Measurements from ENCODE around the gene AP1S1. TPM values are rescaled to one million over a fixed set of nuclear protein-coding genes. Genes with fewer than 3 reads are reported as not detected.
"Not testable (repeated sequence)": the region's sequence is repeated elsewhere in the genome, so short reads cannot be mapped to it uniquely, and the experiment has no call there.

Gene AP1S1
- polyA plus RNA-seq, 4 donors = 72.9 to 79.6 (median 73.5) TPM

DNA sequence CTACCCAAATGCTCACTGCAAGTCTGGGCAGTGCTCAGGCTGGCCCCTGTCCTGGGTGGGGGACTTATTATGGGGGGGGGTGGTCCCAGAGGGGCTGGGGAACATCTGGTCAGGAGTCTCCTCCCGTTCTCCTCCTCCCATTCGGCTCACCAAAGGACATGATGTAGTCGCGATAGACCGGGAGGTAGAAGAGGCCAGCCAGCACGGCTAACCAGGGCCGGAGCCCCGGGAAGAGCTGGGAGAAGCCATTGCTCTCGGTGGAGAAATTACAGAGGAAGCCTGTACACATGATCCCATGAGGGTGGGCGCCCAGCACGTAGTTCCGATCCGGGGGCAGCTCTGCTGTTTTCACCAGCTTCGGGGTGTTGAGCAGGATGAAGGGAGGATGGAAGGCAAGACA is 44.2 kb downstream of the AP1S1 start:
- no peak for DNase-seq (ENCODE audit: low read depth in 4 of 4, low spot score in 3 of 4)

DNA sequence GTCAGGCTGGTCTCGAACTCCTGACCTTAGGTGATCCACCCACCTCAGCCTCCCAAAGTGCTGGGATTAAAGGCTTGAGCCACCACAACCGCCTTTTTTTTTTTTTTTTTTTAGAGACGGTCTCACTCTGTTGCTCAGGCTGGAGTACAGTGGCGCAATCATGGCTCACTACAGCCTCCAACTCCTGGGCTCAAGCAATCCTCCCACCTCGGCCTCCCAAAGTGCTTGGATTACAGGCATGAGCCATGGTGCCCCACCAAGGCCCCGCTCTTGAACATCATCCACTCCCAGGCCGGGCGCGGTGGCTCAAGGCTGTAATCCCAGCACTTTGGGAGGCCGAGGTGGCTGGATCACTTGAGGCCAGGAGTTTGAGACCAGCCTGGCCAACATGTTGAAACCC is 45.2 kb downstream of the AP1S1 start:
- DNase-seq (ENCODE audit: low read depth in 4 of 4, low spot score in 3 of 4) = not testable (repeated sequence)

GRCh38 chr7:101200504-101200861 is 46.2 kb downstream of the AP1S1 start:
- no peak for DNase-seq (ENCODE audit: low read depth in 4 of 4, low spot score in 3 of 4)

- no peak for DNase-seq (ENCODE audit: low read depth in 4 of 4, low spot score in 3 of 4)
These were observed 46.8 kb downstream of the AP1S1 start, which contains the start of gene MOGAT3 for GRCh38 chr7:101200862-101201599. Gene MOGAT3 (minus strand): TSS chr7:101201036. CDS start chr7:101200854, 182 bp downstream.

GRCh38 chr7:101201695-101202602 is 47.7 kb downstream of the AP1S1 start:
- no peak for DNase-seq (ENCODE audit: low read depth in 4 of 4, low spot score in 3 of 4)

- DNase-seq (ENCODE audit: low read depth in 4 of 4, low spot score in 3 of 4) = no peak
These were observed 48.3 kb downstream of the AP1S1 start for GRCh38 chr7:101202603-101202918.

DNA sequence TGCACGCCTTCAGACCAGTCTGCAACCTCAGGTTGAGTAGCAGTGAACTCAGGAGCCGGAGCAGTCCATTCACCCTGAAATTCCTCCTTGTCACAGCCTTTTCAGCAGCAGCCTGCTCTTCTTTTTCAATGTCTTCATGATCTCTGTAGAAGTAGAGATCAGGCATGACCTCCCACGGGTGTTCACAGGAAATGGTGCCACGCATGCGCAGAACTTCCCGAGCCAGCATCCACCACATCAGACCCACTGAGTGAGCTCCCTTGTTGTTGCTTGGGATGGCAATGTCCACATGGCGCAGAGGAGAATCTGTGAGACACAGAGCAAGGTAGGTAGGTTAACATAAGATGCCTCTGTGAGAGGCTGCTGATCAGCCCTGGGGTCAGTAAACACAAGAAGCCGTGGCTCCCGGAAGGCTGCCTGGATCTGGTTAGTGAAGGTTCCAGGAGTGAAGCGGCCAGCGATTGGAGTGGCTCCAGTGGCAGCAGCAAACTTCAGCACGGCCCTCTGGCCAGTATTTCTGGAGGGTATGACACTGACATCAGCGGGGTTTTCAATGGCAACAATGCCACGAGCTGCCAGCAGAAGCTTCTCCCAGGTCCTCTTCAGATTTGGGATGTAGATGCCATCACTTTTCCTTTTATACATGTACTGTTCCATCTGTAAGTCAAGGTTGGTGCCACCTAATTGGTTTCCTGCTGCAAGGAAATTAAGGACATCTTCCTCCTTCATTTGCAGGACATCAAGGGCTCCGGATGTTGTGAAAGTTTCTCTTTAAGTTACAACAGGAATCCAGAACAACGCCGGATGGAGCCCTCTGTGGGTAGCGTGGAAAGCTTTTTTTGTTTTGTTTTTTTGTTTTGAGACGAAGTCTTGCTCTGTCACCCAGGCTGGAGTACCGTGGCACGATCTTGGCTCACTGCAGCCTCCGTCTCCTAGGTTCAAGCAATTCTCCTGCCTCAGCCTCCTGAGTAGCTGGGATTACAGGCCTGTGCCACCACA is 49.8 kb downstream of the AP1S1 start:
- not testable (repeated sequence) for DNase-seq (ENCODE audit: low read depth in 4 of 4, low spot score in 3 of 4)

GRCh38 chr7:101205901-101206664 is 51.8 kb downstream of the AP1S1 start:
- no peak for DNase-seq (ENCODE audit: low read depth in 4 of 4, low spot score in 3 of 4)

DNA sequence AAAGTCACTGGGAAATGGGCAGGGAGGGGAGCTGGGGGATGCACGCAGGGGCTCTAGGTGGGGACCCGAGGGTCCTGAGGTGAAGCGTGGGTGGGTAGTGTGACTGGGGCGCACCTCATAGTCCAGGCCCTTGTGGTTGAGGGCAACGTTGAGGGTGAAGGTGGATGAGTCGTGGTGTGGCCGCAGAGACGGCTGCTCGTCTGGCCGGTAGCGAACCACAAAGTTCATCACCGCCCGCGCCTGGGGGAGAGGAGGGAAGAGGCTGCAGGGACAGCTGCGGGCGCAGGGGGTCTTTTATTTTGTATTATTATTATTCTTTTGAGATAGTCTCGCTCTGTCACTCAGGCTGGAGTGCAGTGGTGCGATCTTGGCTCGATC is 52.4 kb downstream of the AP1S1 start:
- DNase-seq (ENCODE audit: low read depth in 4 of 4, low spot score in 3 of 4) = no peak

GRCh38 chr7:101207459-101207858 is 53.2 kb downstream of the AP1S1 start:
- no peak for DNase-seq (ENCODE audit: low read depth in 4 of 4, low spot score in 3 of 4)

GRCh38 chr7:101208794-101209193 is 54.5 kb downstream of the AP1S1 start:
- DNase-seq (ENCODE audit: low read depth in 4 of 4, low spot score in 3 of 4) = no peak

DNA sequence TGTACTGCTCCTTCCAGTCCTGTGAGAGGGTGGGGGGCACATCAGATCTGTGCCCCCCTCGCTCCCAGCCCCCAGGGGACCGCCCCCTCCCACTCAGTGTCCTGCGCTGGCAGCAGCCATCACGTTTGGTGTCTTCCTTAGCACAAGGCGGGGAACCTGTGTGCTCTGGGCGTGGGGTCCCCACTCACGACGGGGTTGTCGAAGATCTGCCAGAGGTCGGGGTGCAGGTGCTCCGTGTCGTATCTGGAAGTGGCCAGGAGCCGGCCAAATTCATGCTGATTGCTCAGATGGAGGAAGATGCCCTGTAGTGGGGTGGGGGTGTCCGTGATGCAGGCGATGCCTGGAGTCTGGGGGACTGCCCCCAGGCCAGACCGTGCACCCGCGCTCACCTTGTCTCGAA is 55.9 kb downstream of the AP1S1 start:
- no peak for DNase-seq (ENCODE audit: low read depth in 4 of 4, low spot score in 3 of 4)

Other genes with a start within 250 kb of the AP1S1 start
- under 1 TPM; 0.24 to 0.69 (median 0.53) TPM for gene MUC3A, start 204.9 kb upstream of the AP1S1 start, polyA plus RNA-seq (ENCODE audit: insufficient read length in 4 of 4)
- under 1 TPM in 2 of 4 donors, not detected in 2; 0.10 to 0.24 TPM for gene MUC12, start 184.9 kb upstream of the AP1S1 start, polyA plus RNA-seq (ENCODE audit: insufficient read length in 4 of 4)
- gene MUC17, start 134.4 kb upstream of the AP1S1 start, polyA plus RNA-seq (ENCODE audit: insufficient read length in 4 of 4) = under 1 TPM in 1 of 4 donors, not detected in 3; 0.13 TPM
- gene TRIM56, start 69.0 kb upstream of the AP1S1 start, polyA plus RNA-seq (ENCODE audit: insufficient read length in 4 of 4) = 10 to 100 TPM; 15.6 to 19.0 (median 17.1) TPM
- 1 to 10 TPM in 3 of 4 donors, under 1 TPM in 1; 0.83 to 1.4 (median 1.2) TPM for gene SERPINE1, start 27.4 kb upstream of the AP1S1 start, polyA plus RNA-seq (ENCODE audit: insufficient read length in 4 of 4)
- under 1 TPM; 0.09 to 0.29 (median 0.13) TPM for gene VGF, start 11.1 kb downstream of the AP1S1 start, polyA plus RNA-seq (ENCODE audit: insufficient read length in 4 of 4)
- gene NAT16, start 25.8 kb downstream of the AP1S1 start, polyA plus RNA-seq (ENCODE audit: insufficient read length in 4 of 4) = under 1 TPM in 1 of 4 donors, not detected in 3; 0.13 TPM
- gene MOGAT3, start 46.6 kb downstream of the AP1S1 start, polyA plus RNA-seq (ENCODE audit: insufficient read length in 4 of 4) = 1 to 10 TPM in 1 of 4 donors, under 1 TPM in 3; 0.53 to 1.1 (median 0.77) TPM
- 10 to 100 TPM; 42.1 to 50.0 (median 45.4) TPM for gene PLOD3, start 63.1 kb downstream of the AP1S1 start, polyA plus RNA-seq (ENCODE audit: insufficient read length in 4 of 4)
- 10 to 100 TPM; 56.5 to 84.1 (median 59.1) TPM for gene ZNHIT1, start 63.7 kb downstream of the AP1S1 start, polyA plus RNA-seq (ENCODE audit: insufficient read length in 4 of 4)
- 10 to 100 TPM in 2 of 4 donors, 1 to 10 TPM in 2; 9.7 to 11.9 (median 10.9) TPM for gene CLDN15, start 83.3 kb downstream of the AP1S1 start, polyA plus RNA-seq (ENCODE audit: insufficient read length in 4 of 4)
- gene FIS1, start 90.6 kb downstream of the AP1S1 start, polyA plus RNA-seq (ENCODE audit: insufficient read length in 4 of 4) = 100 to 1,000 TPM; 124 to 182 (median 131) TPM
- 10 to 100 TPM; 72.8 to 78.8 (median 75.2) TPM for gene IFT22, start 167.3 kb downstream of the AP1S1 start, polyA plus RNA-seq (ENCODE audit: insufficient read length in 4 of 4)
- 10 to 100 TPM; 24.7 to 32.5 (median 25.7) TPM for gene COL26A1, start 208.4 kb downstream of the AP1S1 start, polyA plus RNA-seq (ENCODE audit: insufficient read length in 4 of 4)